Islet of Langerhans (tissue), 1 donor: ENCODE data around the gene TMOD2.
A peak's percentile ranks its signal among the peaks of the same experiment; 100 is the strongest.

Experiments used
- FAIRE-seq: peaks from one replicate; lab custom pipeline; 2011; peaks lifted over from hg19 to GRCh38; lab: Jason Lieb, UNC

Gene TMOD2

GRCh38 chr15:51750792-51751696 lies at the start of gene TMOD2:
Gene TMOD2 (plus strand): TSS chr15:51751597. CDS start chr15:51766442, 14,845 bp downstream.
- FAIRE-seq, result no peak

- no peak for FAIRE-seq
Observed at GRCh38 chr15:51702710-51703109, 48.7 kb upstream of the TMOD2 start.

GRCh38 chr15:51706291-51706690 lies 45.1 kb upstream of the TMOD2 start:
- peak; percentile 30 for FAIRE-seq

- peak; percentile 78 for FAIRE-seq
Observed at GRCh38 chr15:51706926-51707608, 44.3 kb upstream of the TMOD2 start.

GRCh38 chr15:51708013-51708412 lies 43.4 kb upstream of the TMOD2 start:
- peak; percentile 99 for FAIRE-seq

- FAIRE-seq, result no peak
Observed at GRCh38 chr15:51709031-51709430, 42.4 kb upstream of the TMOD2 start.

- FAIRE-seq, result no peak
Observed at GRCh38 chr15:51714162-51714561, 37.2 kb upstream of the TMOD2 start.

GRCh38 chr15:51714911-51715310 lies 36.5 kb upstream of the TMOD2 start:
- FAIRE-seq, result no peak

- FAIRE-seq, result no peak
Observed at GRCh38 chr15:51718219-51718618, 33.2 kb upstream of the TMOD2 start.

GRCh38 chr15:51718746-51719145 lies 32.7 kb upstream of the TMOD2 start:
- no peak for FAIRE-seq

GRCh38 chr15:51720201-51720995 lies 31.0 kb upstream of the TMOD2 start:
- FAIRE-seq, result no peak

- FAIRE-seq, result no peak
Observed at GRCh38 chr15:51721199-51721960, 30.0 kb upstream of the TMOD2 start.

GRCh38 chr15:51724199-51724598 lies 27.2 kb upstream of the TMOD2 start:
- no peak for FAIRE-seq

GRCh38 chr15:51724673-51725072 lies 26.7 kb upstream of the TMOD2 start:
- FAIRE-seq, result no peak

GRCh38 chr15:51726302-51727073 lies 24.9 kb upstream of the TMOD2 start:
- peak; percentile 17 for FAIRE-seq

GRCh38 chr15:51727141-51727897 lies 24.1 kb upstream of the TMOD2 start:
- no peak for FAIRE-seq

GRCh38 chr15:51731549-51732267 lies 19.7 kb upstream of the TMOD2 start:
- FAIRE-seq, result no peak

GRCh38 chr15:51732646-51733045 lies 18.8 kb upstream of the TMOD2 start:
- no peak for FAIRE-seq

- FAIRE-seq, result no peak
Observed at GRCh38 chr15:51735228-51736010, 16.0 kb upstream of the TMOD2 start.
